Endothelial cell of umbilical vein (primary cell): ENCODE measurements around the gene MED17. TPM values are rescaled to one million over a fixed set of nuclear protein-coding genes. Genes with fewer than 3 reads are reported as not detected.

Experiments used
- BruUV-seq: library from RNA; stranded (reverse); fragments of 400-500 nt; replicated peaks from 2 replicates; lab custom pipeline; 2021; lab: Mats Ljungman, UMichigan
- CTCF ChIA-PET: fragments of 300-600, 350-600 bp; sonication (Branson Sonifier 250); formaldehyde crosslinking; loops from one replicate; lab custom pipeline; 2021; ENCODE audit warnings: antibody characterized with exemption, inconsistent platforms; lab: Charles Lee
- POLR2A ChIA-PET: fragments of 300-600, 350-600 bp; sonication (Branson Sonifier 250); formaldehyde crosslinking; loops from one replicate; lab custom pipeline; 2021; ENCODE audit warnings: antibody characterized with exemption, inconsistent platforms; lab: Charles Lee
- DNase-seq: peaks from one replicate; pipeline ENCODE4 v3.0.0-alpha.2; 2011; ENCODE audit warnings: low read depth, low spot score
- FAIRE-seq: peaks from 2 replicates; lab custom pipeline; 2011; peaks lifted over from hg19 to GRCh38; lab: Jason Lieb, UNC
- H2AFZ ChIP-seq: 2 replicates; pipeline ENCODE4 v1.6.0; 2012; ENCODE audit warnings: low read depth, low read length, control low read depth, inconsistent platforms
- H3K27ac ChIP-seq: 2 replicates; pipeline ENCODE4 v1.5.1; 2011; ENCODE audit warnings: low read depth, mild to moderate bottlenecking, control low read depth, low read length, moderate library complexity; ENCODE audit not compliant: insufficient read depth
- H3K27me3 ChIP-seq, 2 experiments: 2 replicates each; pipeline versions ENCODE4 v1.6.0 to v1.6.1; 2011; ENCODE audit warnings: low read length in 2 of 2, mixed read lengths in 1 of 2; ENCODE audit not compliant: control insufficient read depth in 2 of 2, insufficient read depth in 2 of 2
- H3K36me3 ChIP-seq, 2 experiments: 2 replicates in 1 of 2; 3 replicates in 1 of 2; pipeline ENCODE4 v1.5.1; 2011; ENCODE audit warnings: low read length in 2 of 2, mild to moderate bottlenecking in 1 of 2, moderate library complexity in 1 of 2; ENCODE audit not compliant: control insufficient read depth in 2 of 2, insufficient read depth in 2 of 2; ENCODE audit errors: extremely low read depth in 1 of 2
- H3K4me1 ChIP-seq: 3 replicates; pipeline ENCODE4 v1.5.1; 2011; ENCODE audit warnings: mild to moderate bottlenecking, low read length; ENCODE audit not compliant: control insufficient read depth, insufficient read depth; ENCODE audit errors: extremely low read depth
- H3K4me2 ChIP-seq: 2 replicates; pipeline ENCODE4 v1.6.1; 2011; ENCODE audit warnings: low read length, control low read depth, mixed read lengths; ENCODE audit not compliant: insufficient read depth
- H3K4me3 ChIP-seq, 3 experiments: fragments of 200-600 bp in 1 of 3; sonication (generic), shearing (Covaris generic) in 1 of 3; replicated peaks in 1 of 3; 2 replicates each; pipeline ENCODE4 v1.5.1; 2011 to 2016; ENCODE audit warnings: control low read depth in 3 of 3, low read length in 3 of 3, mild to moderate bottlenecking in 2 of 3, inconsistent platforms in 1 of 3, low read depth in 1 of 3, moderate library complexity in 1 of 3; ENCODE audit not compliant: insufficient read depth in 1 of 3
- H3K79me2 ChIP-seq: 2 replicates; pipeline ENCODE4 v1.6.0; 2012; ENCODE audit warnings: low read length, inconsistent platforms; ENCODE audit not compliant: control insufficient read depth, insufficient read depth
- H3K9ac ChIP-seq: replicated peaks from 2 replicates; pipeline ENCODE3; 2011; ENCODE audit warnings: low read length, control low read depth; ENCODE audit not compliant: insufficient read depth; ENCODE audit errors: extremely low read depth
- H3K9me1 ChIP-seq: replicated peaks from 3 replicates; pipeline ENCODE4 v1.6.0; 2011; ENCODE audit warnings: mild to moderate bottlenecking, low read length; ENCODE audit not compliant: control insufficient read depth, insufficient read depth; ENCODE audit errors: extremely low read depth
- H3K9me3 ChIP-seq: replicated peaks from 2 replicates; pipeline ENCODE4 v1.5.1; 2012; ENCODE audit warnings: low read length, inconsistent platforms; ENCODE audit not compliant: control insufficient read depth, insufficient read depth
- H4K20me1 ChIP-seq: replicated peaks from 2 replicates; pipeline ENCODE3; 2011; ENCODE audit warnings: mild to moderate bottlenecking, low read length; ENCODE audit not compliant: control insufficient read depth, insufficient read depth; ENCODE audit errors: extremely low read depth
- EZH2 ChIP-seq: IDR thresholded peaks from 2 replicates; pipeline ENCODE4 v1.6.1; 2012; ENCODE audit warnings: borderline replicate concordance, low read depth, mild to moderate bottlenecking, moderate library complexity, low read length, inconsistent platforms; ENCODE audit not compliant: severe bottlenecking
- FOS ChIP-seq: IDR thresholded peaks from 2 replicates; pipeline ENCODE4 v1.6.1; 2011; ENCODE audit warnings: mild to moderate bottlenecking, low read length, moderate library complexity, borderline replicate concordance; ENCODE audit not compliant: insufficient read depth
- GATA2 ChIP-seq: IDR thresholded peaks from 2 replicates; pipeline ENCODE4 v1.7.0; 2011; ENCODE audit warnings: low read depth, mild to moderate bottlenecking, moderate library complexity, mixed read lengths, low read length; ENCODE audit not compliant: insufficient read length, insufficient read depth
- JUN ChIP-seq: IDR thresholded peaks from 2 replicates; pipeline ENCODE4 v1.6.1; 2011; ENCODE audit warnings: borderline replicate concordance, low read depth; ENCODE audit not compliant: insufficient read length, insufficient read depth
- MYC ChIP-seq: IDR thresholded peaks from one replicate; pipeline ENCODE4 v1.6.1; 2011; ENCODE audit warnings: mild to moderate bottlenecking, low read depth, low read length
- POLR2A ChIP-seq: IDR thresholded peaks from 2 replicates; pipeline ENCODE4 v1.6.1; 2012; ENCODE audit warnings: low read depth, mild to moderate bottlenecking, control low read depth, low read length
- POLR2AphosphoS5 ChIP-seq: IDR thresholded peaks from 2 replicates; pipeline ENCODE4 v1.6.1; 2012; ENCODE audit warnings: low read depth, mild to moderate bottlenecking, control low read depth, low read length, moderate library complexity; ENCODE audit not compliant: insufficient read depth
- dilution Hi-C: fragments of 300-500 bp; cut with MboI; formaldehyde crosslinking; loops from one replicate; pipeline ENCODE4 v1.15.0; 2019; ENCODE audit warnings: low sequenced_read_pairs; ENCODE audit not compliant: extremely low pct_ligation_motif_present
- intact Hi-C: fragments of 100-400 bp; cut with micrococcal nuclease; formaldehyde crosslinking; loops from one replicate; pipeline ENCODE4 v1.10.0; 2022
- polyA plus RNA-seq, 4 experiments: library from polyadenylated mRNA; depleted of rRNA in 3 of 4; stranded (reverse) in 3 of 4; unstranded in 1 of 4; fragments of >200 nt; gene quantifications; 2 replicates each; pipeline versions ENCODE4 v1.2.1 to v1.2.3, GENCODE V29; 2011 to 2012; ENCODE audit warnings: missing spikeins in 1 of 4
- total RNA-seq: library from RNA; stranded (reverse); gene quantifications from 2 replicates; pipeline ENCODE4 v1.2.3, GENCODE V29; 2021
- TF ChIP-seq, protein P1 (sequence below), 2 donors: IDR thresholded peaks; 1 replicate in 1 of 2; 2 replicates in 1 of 2; pipeline ENCODE4 v1.5.1; 2011; ENCODE audit warnings: low read length in 2 of 2, mild to moderate bottlenecking in 2 of 2, moderate library complexity in 2 of 2, control low read depth in 1 of 2, inconsistent platforms in 1 of 2, low read depth in 1 of 2; ENCODE audit not compliant: insufficient read depth in 1 of 2; ENCODE audit errors: extremely low read depth in 1 of 2
- TF ChIP-seq, protein P2 (sequence below): IDR thresholded peaks from 2 replicates; pipeline ENCODE4 v1.6.1; 2011; ENCODE audit not compliant: insufficient read depth, insufficient read length

Gene MED17
- total and polyA plus RNA-seq, 2 donors (not counting 3 experiments of a cell fraction or from before 2014, with no cell fraction given): 11.3 to 40.6 TPM

DNA sequence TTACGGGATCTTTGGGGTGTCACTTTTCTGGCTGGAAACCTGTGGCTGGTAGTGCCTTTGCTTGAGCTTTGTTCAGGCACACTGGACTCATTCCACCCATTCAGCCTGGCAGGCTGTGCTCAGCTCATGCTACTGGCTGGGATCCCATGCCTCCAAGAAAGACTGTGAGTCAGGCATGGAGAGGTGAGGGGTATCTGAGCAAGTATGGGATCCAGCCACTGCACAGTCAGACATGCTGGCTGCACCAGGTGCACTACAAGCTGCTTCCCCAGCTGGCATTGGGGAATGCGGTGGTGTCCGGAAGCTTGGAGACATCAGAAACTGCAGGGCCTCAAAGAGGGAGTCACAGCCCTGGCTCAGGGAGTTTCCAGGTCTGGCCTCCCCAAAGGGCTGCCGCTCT is 12.0 kb upstream of the MED17 start:
- Histone ChIP-seq H3K9ac (no peak overlapping the region), H3K27ac (no peak overlapping the region), H3K4me3 (no peak overlapping the region), H3K27me3 (no peaks in the 10 kb centered on the region), H3K9me1 (no peaks in the 10 kb centered on the region), H3K79me2 (no peaks in the 10 kb centered on the region), H2AFZ (no peak overlapping the region), H3K4me2 (no peak overlapping the region), H3K4me1 (no peaks in the 10 kb centered on the region), H3K9me3 (no peaks in the 10 kb centered on the region), H4K20me1 (no peaks in the 10 kb centered on the region), H3K36me3 (no peaks in the 10 kb centered on the region)
- no TSS peak for BruUV-seq
- no peak for DNase-seq
- dilution Hi-C loops (no loop called here), intact Hi-C loops (no loop called here)
- ChIA-PET CTCF (interaction anchor here (1.0 to 2.5 kb wide), 2 partner anchors 10 to 12 kb away, joined by 3 to 7 read pairs; partner anchors contain the start of gene MED17), POLR2A (no interaction called here)
- TF ChIP-seq MYC: no peak
- TF ChIP-seq POLR2AphosphoS5: no peak
- no peak for TF ChIP-seq GATA2
- TF ChIP-seq, protein P1, sequence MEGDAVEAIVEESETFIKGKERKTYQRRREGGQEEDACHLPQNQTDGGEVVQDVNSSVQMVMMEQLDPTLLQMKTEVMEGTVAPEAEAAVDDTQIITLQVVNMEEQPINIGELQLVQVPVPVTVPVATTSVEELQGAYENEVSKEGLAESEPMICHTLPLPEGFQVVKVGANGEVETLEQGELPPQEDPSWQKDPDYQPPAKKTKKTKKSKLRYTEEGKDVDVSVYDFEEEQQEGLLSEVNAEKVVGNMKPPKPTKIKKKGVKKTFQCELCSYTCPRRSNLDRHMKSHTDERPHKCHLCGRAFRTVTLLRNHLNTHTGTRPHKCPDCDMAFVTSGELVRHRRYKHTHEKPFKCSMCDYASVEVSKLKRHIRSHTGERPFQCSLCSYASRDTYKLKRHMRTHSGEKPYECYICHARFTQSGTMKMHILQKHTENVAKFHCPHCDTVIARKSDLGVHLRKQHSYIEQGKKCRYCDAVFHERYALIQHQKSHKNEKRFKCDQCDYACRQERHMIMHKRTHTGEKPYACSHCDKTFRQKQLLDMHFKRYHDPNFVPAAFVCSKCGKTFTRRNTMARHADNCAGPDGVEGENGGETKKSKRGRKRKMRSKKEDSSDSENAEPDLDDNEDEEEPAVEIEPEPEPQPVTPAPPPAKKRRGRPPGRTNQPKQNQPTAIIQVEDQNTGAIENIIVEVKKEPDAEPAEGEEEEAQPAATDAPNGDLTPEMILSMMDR (IDR thresholded peaks at IDR 0.05; ENCODE audit: extremely low read depth in 1 of 2, insufficient read depth in 1 of 2, low read depth in 1 of 2, low read length in 2 of 2): no peak
- TF ChIP-seq, protein P2, sequence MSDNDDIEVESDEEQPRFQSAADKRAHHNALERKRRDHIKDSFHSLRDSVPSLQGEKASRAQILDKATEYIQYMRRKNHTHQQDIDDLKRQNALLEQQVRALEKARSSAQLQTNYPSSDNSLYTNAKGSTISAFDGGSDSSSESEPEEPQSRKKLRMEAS: no peak
- no peak for TF ChIP-seq FOS
- TF ChIP-seq JUN: no peak
- no peak for TF ChIP-seq POLR2A
- no peak for TF ChIP-seq EZH2
- FAIRE-seq: no peak
